ENCODE measurements around the gene ZDHHC11. TPM values are rescaled to one million over a fixed set of nuclear protein-coding genes. Genes with fewer than 3 reads are reported as not detected.

Gene ZDHHC11
- total and polyA plus RNA-seq, 2 experiments from 2014 or later, result 8.0 to 29.1 TPM

GRCh38 chr5:891837-892393, 41.1 kb upstream of the ZDHHC11 start:
- H3K36me3 Mint-ChIP-seq (ENCODE audit: low read depth), result peaks cover 85% of the 10 kb centered on the region
- peaks cover 14% of the 10 kb centered on the region; the same call in 1 of the 2 replicates for H3K4me1 ChIP-seq (ENCODE audit: insufficient read depth)
- TF ChIP-seq JUNB (IDR thresholded peaks at IDR 0.05; ENCODE audit: unreplicated experiment), result no peak
- no peak for TF ChIP-seq REST (IDR thresholded peaks at IDR 0.05; ENCODE audit: unreplicated experiment)
- TF ChIP-seq CREB1 (CRISPR knock-in tag; IDR thresholded peaks at IDR 0.05; ENCODE audit: low read depth), result no peak
- peaks cover 88% of the 10 kb centered on the region for H3K79me2 ChIP-seq (replicated peaks; ENCODE audit: insufficient read depth)
- no peaks in the 10 kb centered on the region for H3K9me3 Mint-ChIP-seq
- peak overlapping the region; percentile 90 for H3K4me3 Mint-ChIP-seq
- H3K36me3 ChIP-seq (ENCODE audit: insufficient read depth), result peaks cover 62% of the 10 kb centered on the region
- H3K4me2 ChIP-seq, result peak overlapping the region; percentile 95
- H3K4me1 Mint-ChIP-seq, result peaks cover 17% of the 10 kb centered on the region
- peak; percentile 16 for ATAC-seq
- no peaks in the 10 kb centered on the region for H3K9me2 ChIP-seq (ENCODE audit: insufficient read depth)
- peaks cover 8% of the 10 kb centered on the region for H3K27me3 Mint-ChIP-seq (ENCODE audit: insufficient read depth, low read depth, poor library complexity)
- H3F3A ChIP-seq (replicated peaks; ENCODE audit: low read depth), result 0 out of 2 replicates have a peak, but pooled peaks cover 6% of the 10 kb centered on the region
- H3K27ac Mint-ChIP-seq, result peak overlapping the region; percentile 84
- no peaks in the 10 kb centered on the region for H3K27me3 ChIP-seq (ENCODE audit: insufficient read depth)
- peak overlapping the region; percentile 92 for H3K4me3 ChIP-seq
- no peak overlapping the region for H3K27ac ChIP-seq (ENCODE audit: low read depth)
- H2AFZ ChIP-seq, result peak overlapping the region; percentile 66; the same call in 1 of the 2 replicates
- no peak for DNase-seq (ENCODE audit: low spot score)
- H4K20me1 ChIP-seq (replicated peaks; ENCODE audit: insufficient read depth), result peaks cover 37% of the 10 kb centered on the region

GRCh38 chr5:891117-891836, 40.5 kb upstream of the ZDHHC11 start:
- Histone ChIP-seq H3K79me2 (replicated peaks; ENCODE audit: insufficient read depth) (peaks cover 87% of the 10 kb centered on the region), H3K4me2 (peak overlapping the region; percentile 95), H3K4me3 (peak overlapping the region; percentile 92), H2AFZ (no peak overlapping the region), H3K27ac (ENCODE audit: low read depth) (no peak overlapping the region), H3K36me3 (ENCODE audit: insufficient read depth) (peaks cover 62% of the 10 kb centered on the region), H3K9me2 (ENCODE audit: insufficient read depth) (no peaks in the 10 kb centered on the region), H3F3A (replicated peaks; ENCODE audit: low read depth) (0 out of 2 replicates have a peak, but pooled peaks cover 6% of the 10 kb centered on the region), H3K4me1 (ENCODE audit: insufficient read depth) (peaks cover 14% of the 10 kb centered on the region; the same call in 1 of the 2 replicates), H4K20me1 (replicated peaks; ENCODE audit: insufficient read depth) (peaks cover 37% of the 10 kb centered on the region), H3K27me3 (ENCODE audit: insufficient read depth) (no peaks in the 10 kb centered on the region)
- H3K4me3 Mint-ChIP-seq, result peak overlapping the region; percentile 90
- no peaks in the 10 kb centered on the region for H3K9me3 Mint-ChIP-seq
- H3K36me3 Mint-ChIP-seq (ENCODE audit: low read depth), result peaks cover 85% of the 10 kb centered on the region
- peak overlapping the region; percentile 86 for H3K27ac Mint-ChIP-seq
- ATAC-seq (peak; percentile 48), DNase-seq (ENCODE audit: low spot score) (peak; percentile 18)
- H3K4me1 Mint-ChIP-seq, result peaks cover 17% of the 10 kb centered on the region
- H3K27me3 Mint-ChIP-seq (ENCODE audit: insufficient read depth, low read depth, poor library complexity), result peaks cover 8% of the 10 kb centered on the region
- TF ChIP-seq ZNF462 (CRISPR knock-in tag; IDR thresholded peaks at IDR 0.05) (no peak), JUNB (IDR thresholded peaks at IDR 0.05; ENCODE audit: unreplicated experiment) (no peak), ETS1 (IDR thresholded peaks at IDR 0.05) (no peak), POLR2AphosphoS5 (IDR thresholded peaks at IDR 0.05; ENCODE audit: low read depth) (no peak), EZH2phosphoT487 (IDR thresholded peaks at IDR 0.05; ENCODE audit: unreplicated experiment) (no peak), ZNF331 (CRISPR knock-in tag; IDR thresholded peaks at IDR 0.05; ENCODE audit: low read depth) (no peak), CREB1 (CRISPR knock-in tag; IDR thresholded peaks at IDR 0.05; ENCODE audit: low read depth) (no peak), NANOG (IDR thresholded peaks at IDR 0.05; ENCODE audit: borderline replicate concordance) (no peak)
